SKM-1 treated with dmso at 0.1 percent for 144 hours (cell line): ENCODE results near the gene HADH.
"Not testable (repeated sequence)": the region's sequence is repeated elsewhere in the genome, so short reads cannot be mapped to it uniquely, and the experiment has no call there.

Experiments
- DNase-seq: peaks from one replicate; lab custom pipeline; 2025; ENCODE audit not compliant: unreplicated experiment; lab: John Stamatoyannopoulos, UW

Gene HADH

GRCh38 chr4:107994894-107995293 lies 5.2 kb downstream of the HADH start:
- DNase-seq, result no peak

GRCh38 chr4:107996949-107997788 lies 7.5 kb downstream of the HADH start:
- DNase-seq, result no peak

- DNase-seq, result no peak
Observed at GRCh38 chr4:107997794-107998193, 8.1 kb downstream of the HADH start.

GRCh38 chr4:107999932-108000539 lies 10.3 kb downstream of the HADH start:
- peak; percentile 69 for DNase-seq

GRCh38 chr4:108001540-108002135 lies 11.9 kb downstream of the HADH start:
- no peak for DNase-seq

- no peak for DNase-seq
Observed at GRCh38 chr4:108003982-108004515, 14.4 kb downstream of the HADH start.

- no peak for DNase-seq
Observed at GRCh38 chr4:108004646-108005045, 15.0 kb downstream of the HADH start.

GRCh38 chr4:108005807-108006206 lies 16.1 kb downstream of the HADH start:
- no peak for DNase-seq

GRCh38 chr4:108006361-108006760 lies 16.7 kb downstream of the HADH start:
- no peak for DNase-seq

- DNase-seq, result no peak
Observed at GRCh38 chr4:108007984-108008383, 18.3 kb downstream of the HADH start.

- DNase-seq, result no peak
Observed at GRCh38 chr4:108008721-108009120, 19.0 kb downstream of the HADH start.

- DNase-seq, result no peak
Observed at GRCh38 chr4:108010167-108010566, 20.5 kb downstream of the HADH start.

- DNase-seq, result not testable (repeated sequence)
Observed at GRCh38 chr4:108012382-108012781, 22.7 kb downstream of the HADH start.

- no peak for DNase-seq
Observed at GRCh38 chr4:108013327-108013726, 23.6 kb downstream of the HADH start.

GRCh38 chr4:108013955-108014354 lies 24.3 kb downstream of the HADH start:
- DNase-seq, result no peak

- peak; percentile 13 for DNase-seq
Observed at GRCh38 chr4:108018040-108018883, 28.6 kb downstream of the HADH start.

- no peak for DNase-seq
Observed at GRCh38 chr4:108018884-108019187, 29.1 kb downstream of the HADH start.

GRCh38 chr4:108024085-108024877 lies 34.6 kb downstream of the HADH start:
- no peak for DNase-seq

GRCh38 chr4:108024878-108025165 lies 35.1 kb downstream of the HADH start:
- no peak for DNase-seq

- DNase-seq, result no peak
Observed at GRCh38 chr4:108029016-108029720, 39.5 kb downstream of the HADH start.
